Glutamatergic neuron (in vitro differentiated cells): ENCODE results near the gene ECM2. TPM values are rescaled to one million over a fixed set of nuclear protein-coding genes. Genes with fewer than 3 reads are reported as not detected.

Experiments
- DNase-seq: peaks from one replicate; pipeline ENCODE4 v3.0.0; 2022
- H3K27ac Mint-ChIP-seq: one replicate; pipeline ENCODE4 v1.8.0; 2020; ENCODE audit warnings: mild to moderate bottlenecking, mixed read lengths, inconsistent platforms; ENCODE audit not compliant: unreplicated experiment
- H3K27me3 Mint-ChIP-seq: one replicate; pipeline ENCODE4 v1.8.0; 2020; ENCODE audit warnings: mild to moderate bottlenecking, moderate library complexity, mixed read lengths, inconsistent platforms; ENCODE audit not compliant: unreplicated experiment
- H3K36me3 Mint-ChIP-seq: one replicate; pipeline ENCODE4 v1.8.0; 2020; ENCODE audit warnings: mild to moderate bottlenecking, mixed read lengths, inconsistent platforms; ENCODE audit not compliant: unreplicated experiment
- H3K4me1 Mint-ChIP-seq: one replicate; pipeline ENCODE4 v1.8.0; 2020; ENCODE audit warnings: mild to moderate bottlenecking, low read depth, mixed read lengths, inconsistent platforms; ENCODE audit not compliant: unreplicated experiment
- H3K4me3 Mint-ChIP-seq: one replicate; pipeline ENCODE4 v1.8.0; 2020; ENCODE audit warnings: mild to moderate bottlenecking, mixed read lengths, inconsistent platforms; ENCODE audit not compliant: unreplicated experiment
- H3K9me3 Mint-ChIP-seq: one replicate; pipeline ENCODE4 v1.8.0; 2020; ENCODE audit warnings: mild to moderate bottlenecking, moderate library complexity, mixed read lengths, inconsistent platforms; ENCODE audit not compliant: unreplicated experiment
- CTCF ChIP-seq: fragments of 200-600 bp; sonication (generic); IDR thresholded peaks from one replicate; pipeline ENCODE4 v1.5.0; 2021; ENCODE audit not compliant: partially characterized antibody, unreplicated experiment
- microRNA-seq: library from miRNA; unstranded; fragments of <30 nt; microRNA quantifications from one replicate; pipeline ENCODE4, GENCODE V29; 2020; ENCODE audit not compliant: unreplicated experiment
- total RNA-seq: library from RNA; stranded (reverse); fragmentation: NEBNext Ultra II Directional; extraction: Animal tissue kit (Norgen Biotek cat#: 25700); gene quantifications from one replicate; pipeline ENCODE4 v1.2.1, GENCODE V29; 2021; ENCODE audit not compliant: unreplicated experiment

Gene ECM2
- total RNA-seq, 1 donor from 2014 or later, result 0.20 TPM

GRCh38 chr9:92463387-92463786, 72.4 kb downstream of the ECM2 start:
- no peak for TF ChIP-seq CTCF
- no peaks in the 10 kb centered on the region for H3K4me1 Mint-ChIP-seq
- H3K27ac Mint-ChIP-seq, result no peak overlapping the region
- no peak for DNase-seq
- H3K9me3 Mint-ChIP-seq, result no peaks in the 10 kb centered on the region
- no peak overlapping the region for H3K4me3 Mint-ChIP-seq
- H3K36me3 Mint-ChIP-seq, result no peaks in the 10 kb centered on the region
- no peaks in the 10 kb centered on the region for H3K27me3 Mint-ChIP-seq

GRCh38 chr9:92457576-92457975, 78.2 kb downstream of the ECM2 start:
- H3K4me3 Mint-ChIP-seq, result no peak overlapping the region
- TF ChIP-seq CTCF, result no peak
- H3K27ac Mint-ChIP-seq, result no peak overlapping the region
- H3K4me1 Mint-ChIP-seq, result no peaks in the 10 kb centered on the region
- DNase-seq, result no peak
- no peaks in the 10 kb centered on the region for H3K36me3 Mint-ChIP-seq
- no peaks in the 10 kb centered on the region for H3K27me3 Mint-ChIP-seq
- no peaks in the 10 kb centered on the region for H3K9me3 Mint-ChIP-seq

DNA sequence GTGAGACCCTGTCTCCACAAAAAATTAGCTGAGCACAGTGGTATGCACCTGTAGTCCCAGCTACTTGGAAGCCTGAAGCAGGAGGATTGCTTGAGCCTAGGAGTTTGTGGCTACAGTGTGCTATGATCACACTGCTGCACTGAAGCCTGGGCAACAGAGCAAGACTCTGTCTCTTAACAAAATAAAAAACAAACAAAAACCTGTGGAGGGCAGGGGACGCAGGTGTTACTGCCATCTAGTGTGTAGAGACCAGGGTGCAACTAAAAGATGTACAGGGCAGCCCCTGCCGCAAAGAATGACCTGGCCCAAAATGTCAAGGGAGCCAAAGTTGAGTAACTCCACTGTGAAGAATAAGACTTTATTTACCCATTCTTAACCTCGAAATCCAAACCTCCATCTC, 80.6 kb downstream of the ECM2 start:
- H3K36me3 Mint-ChIP-seq, result no peaks in the 10 kb centered on the region

GRCh38 chr9:92446536-92446935, 89.3 kb downstream of the ECM2 start:
- Mint-ChIP-seq H3K27ac (no peak overlapping the region), H3K27me3 (no peaks in the 10 kb centered on the region), H3K9me3 (no peaks in the 10 kb centered on the region), H3K36me3 (no peaks in the 10 kb centered on the region), H3K4me1 (no peaks in the 10 kb centered on the region), H3K4me3 (no peak overlapping the region)
- DNase-seq, result no peak
- no peak for TF ChIP-seq CTCF

More for the DNA sequence above, 80.6 kb downstream of the ECM2 start:
- no peak for TF ChIP-seq CTCF
- no peak overlapping the region for H3K27ac Mint-ChIP-seq
- no peak for DNase-seq
- H3K4me1 Mint-ChIP-seq, result no peaks in the 10 kb centered on the region
- no peaks in the 10 kb centered on the region for H3K9me3 Mint-ChIP-seq
- no peaks in the 10 kb centered on the region for H3K27me3 Mint-ChIP-seq
- no peak overlapping the region for H3K4me3 Mint-ChIP-seq

Small RNAs within 50 kb of the gene (microRNA-seq; reads per million reads assigned to microRNA genes)
- not detected for gene MIR4670

Other genes starting within 250 kb of the ECM2 start
- 160 TPM for gene IARS1, start 242.3 kb downstream of the ECM2 start, total RNA-seq
- gene NOL8, start 210.6 kb downstream of the ECM2 start, total RNA-seq, result 34.9 TPM
- gene CENPP, start 210.0 kb downstream of the ECM2 start, total RNA-seq, result 5.7 TPM
- gene OGN, start 131.4 kb downstream of the ECM2 start, total RNA-seq, result not detected
- not detected for gene OMD, start 111.5 kb downstream of the ECM2 start, total RNA-seq
- not detected for gene ASPN, start 53.5 kb downstream of the ECM2 start, total RNA-seq
- gene IPPK, start 134.1 kb upstream of the ECM2 start, total RNA-seq, result 7.0 TPM
- 43.7 TPM for gene BICD2, start 228.8 kb upstream of the ECM2 start, total RNA-seq